Endothelial cell of umbilical vein (primary cell): ENCODE results near the gene HOXD10. TPM values are rescaled to one million over a fixed set of nuclear protein-coding genes. Genes with fewer than 3 reads are reported as not detected.

Experiments used
- BruUV-seq: library from RNA; stranded (reverse); fragments of 400-500 nt; replicated peaks from 2 replicates; lab custom pipeline; 2021; lab: Mats Ljungman, UMichigan
- CTCF ChIA-PET: fragments of 300-600, 350-600 bp; sonication (Branson Sonifier 250); formaldehyde crosslinking; loops from one replicate; lab custom pipeline; 2021; ENCODE audit warnings: antibody characterized with exemption, inconsistent platforms; lab: Charles Lee
- POLR2A ChIA-PET: fragments of 300-600, 350-600 bp; sonication (Branson Sonifier 250); formaldehyde crosslinking; loops from one replicate; lab custom pipeline; 2021; ENCODE audit warnings: antibody characterized with exemption, inconsistent platforms; lab: Charles Lee
- DNase-seq: peaks from one replicate; pipeline ENCODE4 v3.0.0-alpha.2; 2011; ENCODE audit warnings: low read depth, low spot score
- FAIRE-seq: peaks from 2 replicates; lab custom pipeline; 2011; peaks lifted over from hg19 to GRCh38; lab: Jason Lieb, UNC
- H2AFZ ChIP-seq: 2 replicates; pipeline ENCODE4 v1.6.0; 2012; ENCODE audit warnings: low read depth, low read length, control low read depth, inconsistent platforms
- H3K27ac ChIP-seq: 2 replicates; pipeline ENCODE4 v1.5.1; 2011; ENCODE audit warnings: low read depth, mild to moderate bottlenecking, control low read depth, low read length, moderate library complexity; ENCODE audit not compliant: insufficient read depth
- H3K27me3 ChIP-seq, 2 experiments: 2 replicates each; pipeline versions ENCODE4 v1.6.0 to v1.6.1; 2011; ENCODE audit warnings: low read length in 2 of 2, mixed read lengths in 1 of 2; ENCODE audit not compliant: control insufficient read depth in 2 of 2, insufficient read depth in 2 of 2
- H3K36me3 ChIP-seq, 2 experiments: 2 replicates in 1 of 2; 3 replicates in 1 of 2; pipeline ENCODE4 v1.5.1; 2011; ENCODE audit warnings: low read length in 2 of 2, mild to moderate bottlenecking in 1 of 2, moderate library complexity in 1 of 2; ENCODE audit not compliant: control insufficient read depth in 2 of 2, insufficient read depth in 2 of 2; ENCODE audit errors: extremely low read depth in 1 of 2
- H3K4me1 ChIP-seq: 3 replicates; pipeline ENCODE4 v1.5.1; 2011; ENCODE audit warnings: mild to moderate bottlenecking, low read length; ENCODE audit not compliant: control insufficient read depth, insufficient read depth; ENCODE audit errors: extremely low read depth
- H3K4me2 ChIP-seq: 2 replicates; pipeline ENCODE4 v1.6.1; 2011; ENCODE audit warnings: low read length, control low read depth, mixed read lengths; ENCODE audit not compliant: insufficient read depth
- H3K4me3 ChIP-seq, 3 experiments: fragments of 200-600 bp in 1 of 3; sonication (generic), shearing (Covaris generic) in 1 of 3; replicated peaks in 1 of 3; 2 replicates each; pipeline ENCODE4 v1.5.1; 2011 to 2016; ENCODE audit warnings: control low read depth in 3 of 3, low read length in 3 of 3, mild to moderate bottlenecking in 2 of 3, inconsistent platforms in 1 of 3, low read depth in 1 of 3, moderate library complexity in 1 of 3; ENCODE audit not compliant: insufficient read depth in 1 of 3
- H3K79me2 ChIP-seq: 2 replicates; pipeline ENCODE4 v1.6.0; 2012; ENCODE audit warnings: low read length, inconsistent platforms; ENCODE audit not compliant: control insufficient read depth, insufficient read depth
- H3K9ac ChIP-seq: replicated peaks from 2 replicates; pipeline ENCODE3; 2011; ENCODE audit warnings: low read length, control low read depth; ENCODE audit not compliant: insufficient read depth; ENCODE audit errors: extremely low read depth
- H3K9me1 ChIP-seq: replicated peaks from 3 replicates; pipeline ENCODE4 v1.6.0; 2011; ENCODE audit warnings: mild to moderate bottlenecking, low read length; ENCODE audit not compliant: control insufficient read depth, insufficient read depth; ENCODE audit errors: extremely low read depth
- H3K9me3 ChIP-seq: replicated peaks from 2 replicates; pipeline ENCODE4 v1.5.1; 2012; ENCODE audit warnings: low read length, inconsistent platforms; ENCODE audit not compliant: control insufficient read depth, insufficient read depth
- H4K20me1 ChIP-seq: replicated peaks from 2 replicates; pipeline ENCODE3; 2011; ENCODE audit warnings: mild to moderate bottlenecking, low read length; ENCODE audit not compliant: control insufficient read depth, insufficient read depth; ENCODE audit errors: extremely low read depth
- EZH2 ChIP-seq: IDR thresholded peaks from 2 replicates; pipeline ENCODE4 v1.6.1; 2012; ENCODE audit warnings: borderline replicate concordance, low read depth, mild to moderate bottlenecking, moderate library complexity, low read length, inconsistent platforms; ENCODE audit not compliant: severe bottlenecking
- FOS ChIP-seq: IDR thresholded peaks from 2 replicates; pipeline ENCODE4 v1.6.1; 2011; ENCODE audit warnings: mild to moderate bottlenecking, low read length, moderate library complexity, borderline replicate concordance; ENCODE audit not compliant: insufficient read depth
- GATA2 ChIP-seq: IDR thresholded peaks from 2 replicates; pipeline ENCODE4 v1.7.0; 2011; ENCODE audit warnings: low read depth, mild to moderate bottlenecking, moderate library complexity, mixed read lengths, low read length; ENCODE audit not compliant: insufficient read length, insufficient read depth
- JUN ChIP-seq: IDR thresholded peaks from 2 replicates; pipeline ENCODE4 v1.6.1; 2011; ENCODE audit warnings: borderline replicate concordance, low read depth; ENCODE audit not compliant: insufficient read length, insufficient read depth
- MYC ChIP-seq: IDR thresholded peaks from one replicate; pipeline ENCODE4 v1.6.1; 2011; ENCODE audit warnings: mild to moderate bottlenecking, low read depth, low read length
- POLR2A ChIP-seq: IDR thresholded peaks from 2 replicates; pipeline ENCODE4 v1.6.1; 2012; ENCODE audit warnings: low read depth, mild to moderate bottlenecking, control low read depth, low read length
- POLR2AphosphoS5 ChIP-seq: IDR thresholded peaks from 2 replicates; pipeline ENCODE4 v1.6.1; 2012; ENCODE audit warnings: low read depth, mild to moderate bottlenecking, control low read depth, low read length, moderate library complexity; ENCODE audit not compliant: insufficient read depth
- dilution Hi-C: fragments of 300-500 bp; cut with MboI; formaldehyde crosslinking; loops from one replicate; pipeline ENCODE4 v1.15.0; 2019; ENCODE audit warnings: low sequenced_read_pairs; ENCODE audit not compliant: extremely low pct_ligation_motif_present
- intact Hi-C: fragments of 100-400 bp; cut with micrococcal nuclease; formaldehyde crosslinking; loops from one replicate; pipeline ENCODE4 v1.10.0; 2022
- polyA plus RNA-seq, 4 experiments: library from polyadenylated mRNA; depleted of rRNA in 3 of 4; stranded (reverse) in 3 of 4; unstranded in 1 of 4; fragments of >200 nt; gene quantifications; 2 replicates each; pipeline versions ENCODE4 v1.2.1 to v1.2.3, GENCODE V29; 2011 to 2012; ENCODE audit warnings: missing spikeins in 1 of 4
- total RNA-seq: library from RNA; stranded (reverse); gene quantifications from 2 replicates; pipeline ENCODE4 v1.2.3, GENCODE V29; 2021
- TF ChIP-seq, protein P1 (sequence below), 2 donors: IDR thresholded peaks; 1 replicate in 1 of 2; 2 replicates in 1 of 2; pipeline ENCODE4 v1.5.1; 2011; ENCODE audit warnings: low read length in 2 of 2, mild to moderate bottlenecking in 2 of 2, moderate library complexity in 2 of 2, control low read depth in 1 of 2, inconsistent platforms in 1 of 2, low read depth in 1 of 2; ENCODE audit not compliant: insufficient read depth in 1 of 2; ENCODE audit errors: extremely low read depth in 1 of 2
- TF ChIP-seq, protein P2 (sequence below): IDR thresholded peaks from 2 replicates; pipeline ENCODE4 v1.6.1; 2011; ENCODE audit not compliant: insufficient read depth, insufficient read length

The HOXD10 gene
- total and polyA plus RNA-seq, 2 donors (not counting 3 experiments of a cell fraction or from before 2014, with no cell fraction given) = not detected

DNA sequence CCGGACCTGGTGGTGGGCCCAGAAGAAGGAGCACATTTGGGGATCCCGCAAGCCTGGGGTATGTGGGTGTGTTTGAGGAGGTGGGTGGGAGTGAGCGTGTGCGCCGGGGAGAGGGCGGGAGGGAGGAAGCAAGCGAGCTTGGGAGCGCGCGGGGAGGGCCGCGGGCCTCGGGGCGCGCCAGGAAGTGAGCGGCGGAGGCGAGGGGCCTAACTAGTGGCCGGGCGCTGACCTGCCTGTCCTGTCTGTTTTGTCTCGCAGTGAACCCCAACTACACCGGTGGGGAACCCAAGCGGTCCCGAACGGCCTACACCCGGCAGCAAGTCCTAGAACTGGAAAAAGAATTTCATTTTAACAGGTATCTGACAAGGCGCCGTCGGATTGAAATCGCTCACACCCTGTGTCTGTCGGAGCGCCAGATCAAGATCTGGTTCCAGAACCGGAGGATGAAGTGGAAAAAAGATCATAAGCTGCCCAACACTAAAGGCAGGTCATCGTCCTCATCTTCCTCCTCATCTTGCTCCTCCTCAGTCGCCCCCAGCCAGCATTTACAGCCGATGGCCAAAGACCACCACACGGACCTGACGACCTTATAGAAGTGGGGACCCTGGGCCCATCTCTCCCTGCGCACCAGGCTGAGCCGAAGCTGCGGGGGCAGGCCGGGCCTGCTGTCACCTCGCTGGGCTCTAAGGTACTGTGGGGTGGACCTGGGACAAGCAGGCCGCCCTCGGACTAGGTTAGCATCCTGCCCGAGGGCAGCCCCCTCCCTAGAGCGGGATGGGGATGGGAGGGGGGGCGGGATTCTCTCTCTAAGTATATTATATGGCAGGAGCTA, 36.0 kb downstream of the HOXD10 start:
- FAIRE-seq (no peak), DNase-seq (no peak)
- Histone ChIP-seq H3K9me1 (no peaks in the 10 kb centered on the region), H3K4me3 (no peak overlapping the region), H3K4me2 (no peak overlapping the region), H3K36me3 (peaks cover 2 to 22% of the 10 kb centered on the region in 2 experiments), H3K9ac (no peak overlapping the region), H3K79me2 (peaks cover 19% of the 10 kb centered on the region), H3K9me3 (no peaks in the 10 kb centered on the region), H3K27me3 (no peaks in the 10 kb centered on the region), H3K27ac (no peak overlapping the region), H2AFZ (no peak overlapping the region), H3K4me1 (no peaks in the 10 kb centered on the region), H4K20me1 (no peaks in the 10 kb centered on the region)
- dilution Hi-C loops = no loop called here
- CTCF ChIA-PET = interaction anchor here (0.9 to 4.1 kb wide), 2 partner anchors 302 kb away, joined by 3 to 25 read pairs; no protein-coding TSS in a partner anchor
- POLR2A ChIA-PET = interaction anchor here (0.6 kb wide), 1 partner anchor 29 kb away, joined by 3 read pairs; no protein-coding TSS in a partner anchor
- no peak for TF ChIP-seq GATA2
- TF ChIP-seq, protein P1, sequence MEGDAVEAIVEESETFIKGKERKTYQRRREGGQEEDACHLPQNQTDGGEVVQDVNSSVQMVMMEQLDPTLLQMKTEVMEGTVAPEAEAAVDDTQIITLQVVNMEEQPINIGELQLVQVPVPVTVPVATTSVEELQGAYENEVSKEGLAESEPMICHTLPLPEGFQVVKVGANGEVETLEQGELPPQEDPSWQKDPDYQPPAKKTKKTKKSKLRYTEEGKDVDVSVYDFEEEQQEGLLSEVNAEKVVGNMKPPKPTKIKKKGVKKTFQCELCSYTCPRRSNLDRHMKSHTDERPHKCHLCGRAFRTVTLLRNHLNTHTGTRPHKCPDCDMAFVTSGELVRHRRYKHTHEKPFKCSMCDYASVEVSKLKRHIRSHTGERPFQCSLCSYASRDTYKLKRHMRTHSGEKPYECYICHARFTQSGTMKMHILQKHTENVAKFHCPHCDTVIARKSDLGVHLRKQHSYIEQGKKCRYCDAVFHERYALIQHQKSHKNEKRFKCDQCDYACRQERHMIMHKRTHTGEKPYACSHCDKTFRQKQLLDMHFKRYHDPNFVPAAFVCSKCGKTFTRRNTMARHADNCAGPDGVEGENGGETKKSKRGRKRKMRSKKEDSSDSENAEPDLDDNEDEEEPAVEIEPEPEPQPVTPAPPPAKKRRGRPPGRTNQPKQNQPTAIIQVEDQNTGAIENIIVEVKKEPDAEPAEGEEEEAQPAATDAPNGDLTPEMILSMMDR (IDR thresholded peaks at IDR 0.05; ENCODE audit: extremely low read depth in 1 of 2, insufficient read depth in 1 of 2, low read depth in 1 of 2, low read length in 2 of 2) = no peak
- TF ChIP-seq FOS = no peak
- TF ChIP-seq MYC = no peak
- TF ChIP-seq EZH2 = no peak
- TF ChIP-seq, protein P2, sequence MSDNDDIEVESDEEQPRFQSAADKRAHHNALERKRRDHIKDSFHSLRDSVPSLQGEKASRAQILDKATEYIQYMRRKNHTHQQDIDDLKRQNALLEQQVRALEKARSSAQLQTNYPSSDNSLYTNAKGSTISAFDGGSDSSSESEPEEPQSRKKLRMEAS = no peak
- no peak for TF ChIP-seq POLR2A
- no peak for TF ChIP-seq JUN
- no peak for TF ChIP-seq POLR2AphosphoS5
- BruUV-seq = no TSS peak
- intact Hi-C loops = no loop called here
